Gastrocnemius medialis (tissue), 4 donors: ENCODE results near the gene PSMB2.

Experiments used
- CTCF ChIP-seq, 5 experiments: fragments of 450-650 bp in 3 of 5; fragments of 200-600 bp in 2 of 5; sonication (generic) in 2 of 5; IDR thresholded peaks in 4 of 5; conservative IDR thresholded peaks in 1 of 5; 1 replicate in 4 of 5; 2 replicates in 1 of 5; pipeline ENCODE4 v1.5.1; 2016 to 2019; ENCODE audit warnings: antibody characterized with exemption in 5 of 5, mild to moderate bottlenecking in 3 of 5, moderate library complexity in 3 of 5
- POLR2A ChIP-seq, 2 donors: fragments of 450-650 bp; IDR thresholded peaks; one replicate each; pipeline ENCODE4 v1.6.1; 2017; ENCODE audit warnings: antibody characterized with exemption in 2 of 2, mild to moderate bottlenecking in 2 of 2, moderate library complexity in 2 of 2

- TF ChIP-seq CTCF (IDR thresholded peaks at IDR 0.05 in 4 of 5, conservative IDR thresholded peaks at IDR 0.05 in 1 of 5), result no peak
- TF ChIP-seq POLR2A (IDR thresholded peaks at IDR 0.05), result no peak
Observed at GRCh38 chr1:35574655-35575415, 66.5 kb downstream of the PSMB2 start.
